GM19025 (cell line): ENCODE results near the gene PLA2G6.

Experiments
- ATAC-seq: cut with Tn5 transposase; IDR thresholded peaks from one replicate; pipeline ENCODE4 v1.9.1; 2021; ENCODE audit warnings: mild to moderate bottlenecking, low read depth, moderate library complexity; ENCODE audit not compliant: unreplicated experiment

The PLA2G6 gene

GRCh38 chr22:38115423-38116205 is 66.0 kb downstream of the PLA2G6 start:
- no peak for ATAC-seq

- ATAC-seq: no peak
Measured at GRCh38 chr22:38114484-38115398, 66.9 kb downstream of the PLA2G6 start.

GRCh38 chr22:38112381-38112780 is 69.2 kb downstream of the PLA2G6 start:
- no peak for ATAC-seq

- no peak for ATAC-seq
Measured at GRCh38 chr22:38111925-38112355, 69.7 kb downstream of the PLA2G6 start.

GRCh38 chr22:38110863-38111852 is 70.5 kb downstream of the PLA2G6 start:
- no peak for ATAC-seq

- ATAC-seq: no peak
Measured at GRCh38 chr22:38110008-38110862, 71.4 kb downstream of the PLA2G6 start, which contains the start of gene BAIAP2L2. BAIAP2L2 (minus strand) TSS chr22:38110684; CDS start chr22:38110525, 159 bp downstream.

GRCh38 chr22:38109371-38110001 is 72.1 kb downstream of the PLA2G6 start:
- ATAC-seq: no peak

GRCh38 chr22:38108561-38109319 is 72.9 kb downstream of the PLA2G6 start:
- ATAC-seq: no peak

GRCh38 chr22:38107692-38108515 is 73.7 kb downstream of the PLA2G6 start:
- ATAC-seq: no peak

- ATAC-seq: no peak
Measured at GRCh38 chr22:38106814-38107578, 74.6 kb downstream of the PLA2G6 start.

- no peak for ATAC-seq
Measured at GRCh38 chr22:38104084-38104483, 77.5 kb downstream of the PLA2G6 start.

GRCh38 chr22:38103641-38104040 is 78.0 kb downstream of the PLA2G6 start:
- ATAC-seq: no peak

GRCh38 chr22:38098410-38099249 is 83.0 kb downstream of the PLA2G6 start:
- ATAC-seq: no peak

GRCh38 chr22:38097557-38098409 is 83.8 kb downstream of the PLA2G6 start:
- ATAC-seq: no peak

- ATAC-seq: no peak
Measured at GRCh38 chr22:38097058-38097457, 84.6 kb downstream of the PLA2G6 start.
